ENCODE results near the gene KNCN.

- TF ChIP-seq CTCF (IDR thresholded peaks at IDR 0.05 in 4 of 5, conservative IDR thresholded peaks at IDR 0.05 in 1 of 5) (no peak), POLR2A (IDR thresholded peaks at IDR 0.05) (no peak)
These were observed 1.1 kb upstream of the KNCN start for GRCh38 chr1:46552357-46553237.

Measured in gastrocnemius medialis (tissue), 4 donors.